Activated B cell treated with CpG ODN at 0.5 μM for 24 hours (primary cell): ENCODE results near the gene ACAP2. TPM values are rescaled to one million over a fixed set of nuclear protein-coding genes. Genes with fewer than 3 reads are reported as not detected.

Source experiments
- ATAC-seq: fragments of 200-7000 bp; cut with Tn5 transposase; one replicate; pipeline ENCODE4 v1.10.0; 2021; ENCODE audit warnings: low read depth, mild to moderate bottlenecking, moderate library complexity
- CTCF ChIA-PET: fragments of 350-600 bp; sonication (Branson Sonifier 250); formaldehyde crosslinking; loops from one replicate; lab custom pipeline; 2021; ENCODE audit warnings: antibody characterized with exemption; lab: Charles Lee
- POLR2A ChIA-PET: fragments of 350-600 bp; sonication (Branson Sonifier 250); formaldehyde crosslinking; loops from one replicate; lab custom pipeline; 2021; ENCODE audit warnings: antibody characterized with exemption; lab: Charles Lee
- DNase-seq: peaks from one replicate; pipeline ENCODE4 v3.0.0; 2022
- H3K27ac Mint-ChIP-seq: one replicate; pipeline ENCODE4 v1.8.0; 2020; ENCODE audit warnings: mixed read lengths
- H3K27me3 Mint-ChIP-seq: one replicate; pipeline ENCODE4 v1.8.0; 2021; ENCODE audit warnings: mixed read lengths
- H3K36me3 Mint-ChIP-seq: one replicate; pipeline ENCODE4 v1.8.0; 2021; ENCODE audit warnings: low read depth, mixed read lengths
- H3K4me1 Mint-ChIP-seq: one replicate; pipeline ENCODE4 v1.8.0; 2021; ENCODE audit warnings: mixed read lengths
- H3K4me3 Mint-ChIP-seq: one replicate; pipeline ENCODE4 v1.8.0; 2020; ENCODE audit warnings: mild to moderate bottlenecking, mixed read lengths
- H3K9me3 Mint-ChIP-seq: one replicate; pipeline ENCODE4 v1.8.0; 2020; ENCODE audit warnings: mixed read lengths
- CTCF ChIP-seq: fragments of 200-600 bp; IDR thresholded peaks from one replicate; pipeline ENCODE4 v1.8.0; 2022; ENCODE audit warnings: antibody characterized with exemption, mild to moderate bottlenecking
- intact Hi-C: fragments of 100-400 bp; cut with micrococcal nuclease; formaldehyde crosslinking; loops from one replicate; pipeline ENCODE4 v1.15.1; 2024
- total RNA-seq: library from RNA; stranded (reverse); gene quantifications from 2 replicates; pipeline ENCODE4 v1.2.3, GENCODE V29; 2022

Gene ACAP2
- total RNA-seq, 1 donor from 2014 or later, result 89.7 TPM

DNA sequence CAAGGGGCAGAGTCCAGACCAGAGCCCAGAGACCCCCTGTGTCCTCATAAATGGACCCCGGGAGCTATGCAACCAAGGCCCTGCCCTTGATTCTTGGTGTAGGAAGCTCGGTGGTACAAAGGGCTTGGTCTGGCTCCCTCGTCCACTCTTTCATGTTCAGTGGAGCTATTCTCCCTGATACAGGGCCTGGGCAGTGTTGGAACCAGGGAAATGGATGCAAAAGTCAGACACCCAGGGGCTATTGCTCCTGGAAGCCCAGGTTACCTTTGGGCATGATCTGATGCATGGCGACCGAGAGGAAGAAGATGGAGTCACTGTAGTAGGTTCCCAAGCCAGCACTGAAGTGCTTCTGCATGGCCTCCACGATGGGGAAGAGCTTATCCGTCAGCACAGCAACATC lies 216.4 kb downstream of the ACAP2 start:
- CTCF ChIA-PET, result interaction anchor here (1.0 to 1.3 kb wide), 2 partner anchors 101 to 120 kb away, joined by 3 read pairs; no protein-coding TSS in a partner anchor
- Mint-ChIP-seq H3K36me3 (no peaks in the 10 kb centered on the region), H3K4me1 (peaks cover 15% of the 10 kb centered on the region), H3K9me3 (no peaks in the 10 kb centered on the region), H3K27me3 (no peaks in the 10 kb centered on the region), H3K4me3 (no peak overlapping the region), H3K27ac (no peak overlapping the region)
- DNase-seq (no peak), ATAC-seq (no peak)
- no peak for TF ChIP-seq CTCF
- POLR2A ChIA-PET, result no interaction called here
- intact Hi-C loops, result no loop called here

- Mint-ChIP-seq H3K4me3 (no peak overlapping the region), H3K27me3 (no peaks in the 10 kb centered on the region), H3K4me1 (peaks cover 15% of the 10 kb centered on the region), H3K36me3 (peaks cover 1% of the 10 kb centered on the region), H3K27ac (no peak overlapping the region), H3K9me3 (no peaks in the 10 kb centered on the region)
- ChIA-PET POLR2A (no interaction called here), CTCF (no interaction called here)
- DNase-seq (no peak), ATAC-seq (no peak)
- intact Hi-C loops, result no loop called here
- no peak for TF ChIP-seq CTCF
Observed at GRCh38 chr3:195224980-195225580, 217.7 kb downstream of the ACAP2 start.

Other genes with a start within 250 kb of the ACAP2 start
- gene XXYLT1, start 171.9 kb downstream of the ACAP2 start, total RNA-seq, result 7.6 and 7.9 TPM in 2 replicates
- gene PPP1R2, start 100.3 kb upstream of the ACAP2 start, total RNA-seq, result 62.5 and 64.1 TPM in 2 replicates
- gene APOD, start 140.9 kb upstream of the ACAP2 start, total RNA-seq, result 0.20 and 0.35 TPM in 2 replicates